ENCODE data around the gene OR1J2. TPM values are rescaled to one million over a fixed set of nuclear protein-coding genes. Genes with fewer than 3 reads are reported as not detected.

OR1J2 gene
- total RNA-seq, 4 donors from 2014 or later = not detected

DNA sequence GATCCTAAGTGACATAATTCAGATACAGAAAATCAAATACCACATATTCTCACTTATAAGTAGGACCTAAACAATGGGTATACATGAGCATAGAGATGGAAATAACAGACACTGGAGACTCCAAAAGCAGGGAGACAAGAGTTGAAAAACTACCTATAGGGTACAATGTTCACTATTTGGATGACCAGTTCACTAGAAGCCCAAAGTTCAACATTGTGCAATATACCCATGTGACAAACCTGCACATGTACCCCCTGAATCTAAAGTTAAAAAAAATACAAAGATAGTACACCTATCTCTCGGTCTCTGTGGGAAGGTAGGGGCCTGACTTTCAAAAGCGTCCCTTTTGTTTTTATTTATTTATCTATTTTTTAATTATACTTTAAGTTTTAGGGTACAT lies 28.2 kb downstream of the OR1J2 start:
- DNase-seq (ENCODE audit: low spot score in 2 of 2) = no peak
- H3K27me3 ChIP-seq = no peaks in the 10 kb centered on the region
- H3K27ac ChIP-seq = no peak overlapping the region
- TF ChIP-seq CTCF (IDR thresholded peaks at IDR 0.05) (no peak), EP300 (IDR thresholded peaks at IDR 0.05) (no peak), POLR2A (IDR thresholded peaks at IDR 0.05) (no peak)
- H3K9me3 ChIP-seq = peaks cover 0 to 14% (median 0%) of the 10 kb centered on the region in 4 donors
- 63 to 69% methylated on average over 2 of the region's 2 CpGs for WGBS, 2 donors
- H3K4me3 ChIP-seq = no peak overlapping the region
- H3K4me1 ChIP-seq = no peaks in the 10 kb centered on the region
- no peaks in the 10 kb centered on the region for H3K36me3 ChIP-seq

DNA sequence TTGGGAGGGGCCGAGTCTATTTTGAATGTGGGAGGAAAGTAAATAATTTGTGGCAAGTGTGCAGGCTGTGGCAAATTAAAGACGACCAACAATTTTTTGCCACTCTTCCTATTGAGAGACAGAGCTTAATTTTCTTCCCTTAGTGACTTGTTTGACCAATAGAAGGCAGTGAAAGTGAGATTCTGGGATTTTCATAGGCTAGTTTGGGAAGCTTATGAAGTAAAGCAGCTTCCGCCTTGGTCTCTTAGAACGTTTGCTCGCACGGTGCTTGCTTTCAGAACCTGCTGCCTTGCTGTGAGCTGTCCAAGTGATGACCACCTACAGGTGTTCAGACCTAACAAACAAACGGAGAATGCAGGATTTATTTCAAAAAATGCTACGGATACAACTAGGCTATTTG lies 35.6 kb downstream of the OR1J2 start:
- H3K4me3 ChIP-seq = no peak overlapping the region
- no peaks in the 10 kb centered on the region for H3K9me3 ChIP-seq
- no peak for DNase-seq (ENCODE audit: low spot score in 2 of 2)
- no peaks in the 10 kb centered on the region for H3K27me3 ChIP-seq
- 57 to 65% methylated on average over 8 of the region's 8 CpGs for WGBS, 2 donors
- H3K36me3 ChIP-seq = no peaks in the 10 kb centered on the region
- no peak for TF ChIP-seq EP300 (IDR thresholded peaks at IDR 0.05)
- TF ChIP-seq CTCF (IDR thresholded peaks at IDR 0.05) = no peak
- no peak for TF ChIP-seq POLR2A (IDR thresholded peaks at IDR 0.05)
- no peaks in the 10 kb centered on the region for H3K4me1 ChIP-seq
- no peak overlapping the region for H3K27ac ChIP-seq

GRCh38 chr9:122551371-122551770 lies 40.8 kb downstream of the OR1J2 start:
- 61 to 69% methylated on average over 5 of the region's 5 CpGs for WGBS, 2 donors
- H3K4me3 ChIP-seq = no peak overlapping the region
- H3K27ac ChIP-seq = no peak overlapping the region
- TF ChIP-seq EP300 (IDR thresholded peaks at IDR 0.05) (no peak), POLR2A (IDR thresholded peaks at IDR 0.05) (no peak), CTCF (IDR thresholded peaks at IDR 0.05) (no peak)
- H3K9me3 ChIP-seq = no peaks in the 10 kb centered on the region
- no peaks in the 10 kb centered on the region for H3K27me3 ChIP-seq
- no peaks in the 10 kb centered on the region for H3K36me3 ChIP-seq
- DNase-seq (ENCODE audit: low spot score in 2 of 2) = no peak
- H3K4me1 ChIP-seq = no peaks in the 10 kb centered on the region

DNA sequence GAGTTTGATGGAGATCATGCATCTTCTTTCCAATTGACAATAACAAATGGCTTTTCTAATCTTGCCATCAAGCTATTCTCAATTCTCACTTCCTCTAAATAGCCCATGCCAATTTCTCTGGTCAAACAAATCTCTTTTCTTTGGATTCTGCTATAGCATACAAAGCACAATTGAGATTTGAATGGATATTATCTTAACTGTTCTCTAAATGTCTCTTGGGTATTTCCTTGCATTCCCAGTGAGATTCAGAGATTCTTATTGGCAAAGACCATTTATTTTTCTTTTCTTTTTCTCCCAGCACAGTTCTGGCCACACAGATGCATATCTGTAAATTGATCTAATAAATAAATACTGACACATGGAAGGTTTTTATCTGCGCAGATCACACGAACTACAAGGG lies 42.2 kb downstream of the OR1J2 start, which contains the start of gene OR1N2:
OR1N2 (plus strand) TSS at position 301 of the 400 bp plus-strand sequence. CDS start 100 bp downstream, outside the sequence.
- H3K27me3 ChIP-seq = no peaks in the 10 kb centered on the region
- no peak within 1 kb of the TSS for H3K4me3 ChIP-seq
- no peak within 1 kb of the TSS for H3K27ac ChIP-seq
- 47 to 66% methylated on average over 2 of the region's 2 CpGs for WGBS, 2 donors
- H3K4me1 ChIP-seq = no peaks in the 10 kb centered on the region
- no peaks in the 10 kb centered on the region for H3K9me3 ChIP-seq
- no peak for TF ChIP-seq POLR2A (IDR thresholded peaks at IDR 0.05)
- no peak for TF ChIP-seq EP300 (IDR thresholded peaks at IDR 0.05)
- TF ChIP-seq CTCF (IDR thresholded peaks at IDR 0.05) = no peak
- no peaks in the 10 kb centered on the region for H3K36me3 ChIP-seq
- no peak for DNase-seq (ENCODE audit: low spot score in 2 of 2)

Other genes with a start within 250 kb of the OR1J2 start
- 1 to 10 TPM; 5.7 to 8.0 (median 7.0) TPM for gene RBM18, start 246.0 kb upstream of the OR1J2 start, total RNA-seq
- 10 to 100 TPM; 22.7 to 39.4 (median 38.2) TPM for gene MRRF, start 245.9 kb upstream of the OR1J2 start, total RNA-seq
- 1 to 10 TPM; 2.2 to 7.3 (median 4.4) TPM for gene PTGS1, start 139.8 kb upstream of the OR1J2 start, total RNA-seq
- gene OR1J1, start 32.9 kb upstream of the OR1J2 start, total RNA-seq = not detected
- not detected for gene OR1J4, start 8.3 kb downstream of the OR1J2 start, total RNA-seq
- gene OR1N1, start 16.5 kb downstream of the OR1J2 start, total RNA-seq = not detected
- gene OR1N2, start 42.3 kb downstream of the OR1J2 start, total RNA-seq = not detected
- gene OR1L8, start 72.6 kb downstream of the OR1J2 start, total RNA-seq = 1 to 10 TPM in 1 of 4 donors, under 1 TPM in 3; 0.39 to 1.5 (median 0.64) TPM
- 1 to 10 TPM in 1 of 4 donors, not detected in 3; 1.8 TPM for gene OR1Q1, start 103.9 kb downstream of the OR1J2 start, total RNA-seq
- gene OR1B1, start 146.8 kb downstream of the OR1J2 start, total RNA-seq = 1 to 10 TPM in 1 of 4 donors, not detected in 3; 3.0 TPM
- not detected for gene OR1L1, start 150.9 kb downstream of the OR1J2 start, total RNA-seq
- gene OR1L3, start 164.3 kb downstream of the OR1J2 start, total RNA-seq = not detected
- gene OR1L4, start 213.2 kb downstream of the OR1J2 start, total RNA-seq = not detected
- not detected for gene OR1L6, start 231.5 kb downstream of the OR1J2 start, total RNA-seq